K562 (cell line): ENCODE measurements around the gene SLC49A4. TPM values are rescaled to one million over a fixed set of nuclear protein-coding genes. Genes with fewer than 3 reads are reported as not detected.

Experiments used
- ATAC-seq: fragments of 200-7000 bp; cut with Tn5 transposase; 3 replicates; pipeline ENCODE4 v1.9.1; 2020; ENCODE audit warnings: moderate library complexity
- BruUV-seq: library from RNA; stranded (reverse); fragments of 400-500 nt; replicated peaks from 2 replicates; lab custom pipeline; 2021; lab: Mats Ljungman, UMichigan
- CTCF ChIA-PET: fragments of 300-600 bp; formaldehyde crosslinking; extraction: SDS; loops from one replicate; lab custom pipeline; 2021; ENCODE audit warnings: low intra/inter-chr PET ratio; lab: Yijun Ruan, JAX
- POLR2A ChIA-PET: fragments of 300-600, 350-650 bp; sonication (Branson Sonifier 250); formaldehyde crosslinking; extraction: SDS; loops from one replicate; lab custom pipeline; 2021; ENCODE audit warnings: antibody characterized with exemption, inconsistent platforms; lab: Yijun Ruan, JAX
- DNase-seq, 4 experiments: peaks; one replicate each; pipeline versions ENCODE4 v3.0.0 to v3.0.0-alpha.2; 2011 to 2018; ENCODE audit warnings: low spot score in 3 of 4, mixed read lengths in 3 of 4; ENCODE audit errors: extremely low read depth in 1 of 4
- FAIRE-seq: peaks from 2 replicates; lab custom pipeline; 2011; peaks lifted over from hg19 to GRCh38; lab: Jason Lieb, UNC
- H2AFZ ChIP-seq: 2 replicates; pipeline ENCODE4 v1.6.0; 2011; ENCODE audit warnings: low read depth, low read length, control low read depth, inconsistent platforms
- H3K27ac ChIP-seq: fragments of 200-600 bp; 3 replicates; pipeline ENCODE4 v1.8.0; 2011; ENCODE audit warnings: low read depth, mild to moderate bottlenecking, control low read depth, inconsistent platforms, low read length, moderate library complexity, mixed read lengths; ENCODE audit errors: extremely low read depth
- H3K27me3 ChIP-seq, 2 experiments: fragments of 300-600 bp in 1 of 2; 2 replicates in 1 of 2; 3 replicates in 1 of 2; pipeline versions ENCODE4 v1.6.0 to v1.8.0; 2011; ENCODE audit warnings: inconsistent platforms in 2 of 2, low read length in 2 of 2, mild to moderate bottlenecking in 1 of 2, mixed read lengths in 1 of 2, moderate library complexity in 1 of 2; ENCODE audit not compliant: control insufficient read depth in 2 of 2, insufficient read depth in 2 of 2
- H3K36me3 ChIP-seq: fragments of 300-600 bp; 3 replicates; pipeline ENCODE4 v1.8.0; 2011; ENCODE audit warnings: mild to moderate bottlenecking, low read length, inconsistent platforms; ENCODE audit not compliant: control insufficient read depth, insufficient read depth
- H3K4me1 ChIP-seq, 2 experiments: fragments of 200-600 bp in 1 of 2; replicated peaks in 1 of 2; 2 replicates in 1 of 2; 3 replicates in 1 of 2; pipeline versions ENCODE4 v1.5.1 to v1.8.0; 2011; ENCODE audit warnings: inconsistent platforms in 2 of 2, low read length in 2 of 2, mild to moderate bottlenecking in 1 of 2, mixed read lengths in 1 of 2, moderate library complexity in 1 of 2; ENCODE audit not compliant: control insufficient read depth in 2 of 2, insufficient read depth in 2 of 2
- H3K4me2 ChIP-seq: 2 replicates; pipeline ENCODE4 v1.6.1; 2011; ENCODE audit warnings: low read length, control low read depth, inconsistent platforms, mixed read lengths; ENCODE audit not compliant: insufficient read depth
- H3K4me3 ChIP-seq: fragments of 200-600 bp; sonication (generic), shearing (Covaris generic); 2 replicates; pipeline ENCODE4 v1.5.1; 2016; ENCODE audit warnings: control low read depth, inconsistent platforms
- H3K79me2 ChIP-seq: fragments of 200-600 bp; 3 replicates; pipeline ENCODE4 v1.8.0; 2011; ENCODE audit warnings: low read length, inconsistent platforms; ENCODE audit not compliant: control insufficient read depth, insufficient read depth
- H3K9ac ChIP-seq, 2 experiments: 2 replicates each; pipeline versions ENCODE4 v1.6.0 to v1.6.1; 2011; ENCODE audit warnings: low read depth in 2 of 2, low read length in 2 of 2, control low read depth in 1 of 2, inconsistent platforms in 1 of 2, mild to moderate bottlenecking in 1 of 2, mixed read lengths in 1 of 2; ENCODE audit not compliant: insufficient read depth in 1 of 2
- H3K9me1 ChIP-seq: one replicate; pipeline ENCODE4 v1.6.0; 2011; ENCODE audit warnings: inconsistent platforms, mild to moderate bottlenecking, low read length, moderate library complexity; ENCODE audit not compliant: control insufficient read depth, insufficient read depth
- H3K9me3 ChIP-seq: replicated peaks from 2 replicates; pipeline ENCODE4 v1.5.1; 2011; ENCODE audit warnings: low read depth, low read length, inconsistent platforms; ENCODE audit not compliant: control insufficient read depth, insufficient read depth
- H4K20me1 ChIP-seq: replicated peaks from 2 replicates; pipeline ENCODE4 v1.6.1; 2011; ENCODE audit warnings: low read length, inconsistent platforms, mixed read lengths; ENCODE audit not compliant: control insufficient read depth, insufficient read depth
- DMBX1 ChIP-seq: fragments of 250-450 bp; sonication (Bioruptor Pico); IDR thresholded peaks from 2 replicates; pipeline ENCODE4 v1.8.0; 2022; ENCODE audit warnings: inconsistent platforms, mild to moderate bottlenecking, moderate library complexity, borderline replicate concordance
- KLF1 ChIP-seq: fragments of 450-650 bp; IDR thresholded peaks from 2 replicates; pipeline ENCODE4 v1.6.1; 2016; ENCODE audit warnings: missing genetic modification characterization, missing compliant biosample characterization
- RCOR1 ChIP-seq, 2 experiments: IDR thresholded peaks; 2 replicates each; pipeline ENCODE4 v1.6.1; 2012; ENCODE audit warnings: low read depth in 2 of 2, low read length in 2 of 2, borderline replicate concordance in 1 of 2, improper control_type of control experiment in 1 of 2
- YBX1 ChIP-seq: fragments of 450-650 bp; IDR thresholded peaks from 2 replicates; pipeline ENCODE4 v1.7.1; 2016; ENCODE audit warnings: mild to moderate bottlenecking
- ZC3H4 ChIP-seq: sonication (generic); formaldehyde crosslinking; IDR thresholded peaks from 2 replicates; pipeline ENCODE4 v1.9.0; 2021; ENCODE audit warnings: missing genetic modification reagents, borderline replicate concordance
- WGBS: fragments of 100-300 bp; shearing (Covaris generic); methylation state at CpG from one replicate; pipeline ENCODE4 v1.1.6; 2016; ENCODE audit warnings: low coverage, mixed read lengths; ENCODE audit not compliant: insufficient coverage; ENCODE audit errors: missing lambda C conversion rate; 5-methylcytosine and 5-hydroxymethylcytosine counted together
- in situ Hi-C: fragments of 300-500 bp; cut with MboI; formaldehyde crosslinking; loops from 4 replicates; pipeline ENCODE4 v1.15.0; 2018; ENCODE audit warnings: inconsistent platforms, mixed read lengths
- intact Hi-C: fragments of 100-400 bp; cut with micrococcal nuclease; formaldehyde crosslinking; loops from 2 replicates; pipeline ENCODE4 v1.14.2; 2022
- polyA plus RNA-seq, 8 experiments: library from polyadenylated mRNA; depleted of rRNA in 4 of 8; stranded (reverse) in 5 of 8; unstranded in 3 of 8; fragments of >200 nt; fragmentation: Nextera tagmentation in 2 of 8; fragmentation: Illumina TruSeq in 1 of 8; extraction: Ambion mirVana in 2 of 8; extraction: Trizol in 1 of 8; gene quantifications; 2 replicates each; pipeline versions ENCODE4 v1.2.1 to v1.2.3, GENCODE V29; 2011 to 2014; ENCODE audit warnings: inconsistent platforms in 1 of 8, missing spikeins in 1 of 8
- total RNA-seq, 7 experiments: library from RNA; depleted of rRNA in 6 of 7; stranded (reverse); fragments of >200 nt in 6 of 7; fragmentation: Illumina TruSeq in 2 of 7; extraction: Trizol in 2 of 7; gene quantifications; 2 replicates each; pipeline versions ENCODE4 v1.2.1 to v1.2.3, GENCODE V29; 2011 to 2021; ENCODE audit warnings: low replicate concordance in 1 of 7
- TF ChIP-seq, protein P1 (sequence below): conservative IDR thresholded peaks from 2 replicates; pipeline ENCODE4 v1.6.1; 2011; ENCODE audit warnings: low read depth, mild to moderate bottlenecking, low read length; ENCODE audit not compliant: control insufficient read depth
- TF ChIP-seq, protein P2 (sequence below): sonication (generic); formaldehyde crosslinking; IDR thresholded peaks from 2 replicates; pipeline ENCODE4 v1.8.1; 2023; ENCODE audit warnings: mild to moderate bottlenecking, missing genetic modification reagents

Gene SLC49A4
- total and polyA plus RNA-seq, 9 of the 15 experiments (the other 6 are each of a cell fraction or from before 2014, with no cell fraction given) = 0.15 to 1.3 (median 0.83) TPM

DNA sequence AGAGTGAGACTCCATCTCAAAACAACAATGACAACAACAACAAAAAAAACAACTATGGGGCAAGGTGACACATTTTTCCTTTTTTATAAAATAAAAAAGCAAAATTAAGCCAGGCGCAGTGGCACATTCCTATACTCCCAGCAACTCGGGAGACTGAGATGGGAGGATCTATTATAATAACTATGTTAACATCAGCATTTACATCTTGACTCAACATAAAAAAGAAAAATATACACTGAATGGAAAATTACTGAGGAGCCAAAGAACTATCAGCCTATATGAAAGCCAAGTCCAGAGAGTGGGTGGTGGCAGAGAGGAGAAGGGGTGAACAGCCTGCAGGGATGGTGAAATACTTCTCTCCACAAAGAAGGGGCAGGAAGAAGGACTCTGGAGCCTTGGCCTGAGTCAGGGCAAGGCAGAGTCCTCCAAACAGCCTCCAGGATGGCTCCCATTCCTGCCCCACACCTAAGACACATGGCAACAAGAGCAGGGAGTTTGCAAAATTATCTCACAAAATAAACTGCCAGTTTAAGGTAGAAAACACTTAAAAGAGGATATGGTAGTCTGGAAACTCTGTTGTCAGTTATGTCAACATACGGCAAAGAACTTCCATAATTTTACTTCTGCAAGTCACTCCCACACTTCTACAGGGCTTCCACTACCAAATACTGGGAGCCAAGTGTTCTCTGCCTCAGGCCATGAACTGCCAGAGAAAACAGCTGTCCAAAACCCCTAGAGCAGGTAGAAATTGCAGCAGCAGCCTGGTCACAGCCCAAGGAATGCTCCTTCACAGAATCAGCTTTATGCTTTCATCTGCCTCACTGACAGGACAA is 27.1 kb upstream of the SLC49A4 start:
- Histone ChIP-seq H3K79me2 (no peaks in the 10 kb centered on the region), H3K9me1 (no peaks in the 10 kb centered on the region), H3K9ac (no peak overlapping the region), H3K27me3 (no peaks in the 10 kb centered on the region), H3K4me3 (no peak overlapping the region), H4K20me1 (no peaks in the 10 kb centered on the region), H3K4me1 (no peaks in the 10 kb centered on the region), H3K4me2 (no peak overlapping the region), H3K36me3 (no peaks in the 10 kb centered on the region), H2AFZ (peak overlapping the region; percentile 22; the same call in 1 of the 2 replicates), H3K27ac (no peak overlapping the region), H3K9me3 (no peaks in the 10 kb centered on the region)
- DNase-seq (no peak), FAIRE-seq (no peak), ATAC-seq (no peak)
- POLR2A ChIA-PET = no interaction called here
- intact Hi-C loops = no loop called here
- CTCF ChIA-PET = no interaction called here
- BruUV-seq = no TSS peak
- in situ Hi-C loops = no loop called here
- TF ChIP-seq YBX1 (no peak), KLF1 (tag) (no peak), RCOR1 (IDR thresholded peaks at IDR 0.05; ENCODE audit: borderline replicate concordance in 1 of 2, low read depth in 2 of 2, low read length in 2 of 2) (no peak), ZC3H4 (no peak), DMBX1 (CRISPR knock-in tag) (no peak)
- TF ChIP-seq, protein P1, sequence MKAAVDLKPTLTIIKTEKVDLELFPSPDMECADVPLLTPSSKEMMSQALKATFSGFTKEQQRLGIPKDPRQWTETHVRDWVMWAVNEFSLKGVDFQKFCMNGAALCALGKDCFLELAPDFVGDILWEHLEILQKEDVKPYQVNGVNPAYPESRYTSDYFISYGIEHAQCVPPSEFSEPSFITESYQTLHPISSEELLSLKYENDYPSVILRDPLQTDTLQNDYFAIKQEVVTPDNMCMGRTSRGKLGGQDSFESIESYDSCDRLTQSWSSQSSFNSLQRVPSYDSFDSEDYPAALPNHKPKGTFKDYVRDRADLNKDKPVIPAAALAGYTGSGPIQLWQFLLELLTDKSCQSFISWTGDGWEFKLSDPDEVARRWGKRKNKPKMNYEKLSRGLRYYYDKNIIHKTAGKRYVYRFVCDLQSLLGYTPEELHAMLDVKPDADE = no peak
- TF ChIP-seq, protein P2, sequence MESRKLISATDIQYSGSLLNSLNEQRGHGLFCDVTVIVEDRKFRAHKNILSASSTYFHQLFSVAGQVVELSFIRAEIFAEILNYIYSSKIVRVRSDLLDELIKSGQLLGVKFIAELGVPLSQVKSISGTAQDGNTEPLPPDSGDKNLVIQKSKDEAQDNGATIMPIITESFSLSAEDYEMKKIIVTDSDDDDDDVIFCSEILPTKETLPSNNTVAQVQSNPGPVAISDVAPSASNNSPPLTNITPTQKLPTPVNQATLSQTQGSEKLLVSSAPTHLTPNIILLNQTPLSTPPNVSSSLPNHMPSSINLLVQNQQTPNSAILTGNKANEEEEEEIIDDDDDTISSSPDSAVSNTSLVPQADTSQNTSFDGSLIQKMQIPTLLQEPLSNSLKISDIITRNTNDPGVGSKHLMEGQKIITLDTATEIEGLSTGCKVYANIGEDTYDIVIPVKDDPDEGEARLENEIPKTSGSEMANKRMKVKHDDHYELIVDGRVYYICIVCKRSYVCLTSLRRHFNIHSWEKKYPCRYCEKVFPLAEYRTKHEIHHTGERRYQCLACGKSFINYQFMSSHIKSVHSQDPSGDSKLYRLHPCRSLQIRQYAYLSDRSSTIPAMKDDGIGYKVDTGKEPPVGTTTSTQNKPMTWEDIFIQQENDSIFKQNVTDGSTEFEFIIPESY (CRISPR knock-in tag) = no peak
- 52% methylated on average over 3 of the region's 3 CpGs for WGBS
